Nasal cavity respiratory epithelium epithelial cell of viscerocranial mucosa (primary cell): ENCODE results near the gene ERMAP. TPM values are rescaled to one million over a fixed set of nuclear protein-coding genes. Genes with fewer than 3 reads are reported as not detected.

Experiments
- total RNA-seq: library from RNA; depleted of rRNA; stranded (reverse); fragments of >200 nt; gene quantifications from 2 replicates; pipeline ENCODE4 v1.2.3, GENCODE V29; 2014

The ERMAP gene, protein sequence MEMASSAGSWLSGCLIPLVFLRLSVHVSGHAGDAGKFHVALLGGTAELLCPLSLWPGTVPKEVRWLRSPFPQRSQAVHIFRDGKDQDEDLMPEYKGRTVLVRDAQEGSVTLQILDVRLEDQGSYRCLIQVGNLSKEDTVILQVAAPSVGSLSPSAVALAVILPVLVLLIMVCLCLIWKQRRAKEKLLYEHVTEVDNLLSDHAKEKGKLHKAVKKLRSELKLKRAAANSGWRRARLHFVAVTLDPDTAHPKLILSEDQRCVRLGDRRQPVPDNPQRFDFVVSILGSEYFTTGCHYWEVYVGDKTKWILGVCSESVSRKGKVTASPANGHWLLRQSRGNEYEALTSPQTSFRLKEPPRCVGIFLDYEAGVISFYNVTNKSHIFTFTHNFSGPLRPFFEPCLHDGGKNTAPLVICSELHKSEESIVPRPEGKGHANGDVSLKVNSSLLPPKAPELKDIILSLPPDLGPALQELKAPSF
- 5.8 and 6.4 TPM in 2 replicates for total RNA-seq

DNA sequence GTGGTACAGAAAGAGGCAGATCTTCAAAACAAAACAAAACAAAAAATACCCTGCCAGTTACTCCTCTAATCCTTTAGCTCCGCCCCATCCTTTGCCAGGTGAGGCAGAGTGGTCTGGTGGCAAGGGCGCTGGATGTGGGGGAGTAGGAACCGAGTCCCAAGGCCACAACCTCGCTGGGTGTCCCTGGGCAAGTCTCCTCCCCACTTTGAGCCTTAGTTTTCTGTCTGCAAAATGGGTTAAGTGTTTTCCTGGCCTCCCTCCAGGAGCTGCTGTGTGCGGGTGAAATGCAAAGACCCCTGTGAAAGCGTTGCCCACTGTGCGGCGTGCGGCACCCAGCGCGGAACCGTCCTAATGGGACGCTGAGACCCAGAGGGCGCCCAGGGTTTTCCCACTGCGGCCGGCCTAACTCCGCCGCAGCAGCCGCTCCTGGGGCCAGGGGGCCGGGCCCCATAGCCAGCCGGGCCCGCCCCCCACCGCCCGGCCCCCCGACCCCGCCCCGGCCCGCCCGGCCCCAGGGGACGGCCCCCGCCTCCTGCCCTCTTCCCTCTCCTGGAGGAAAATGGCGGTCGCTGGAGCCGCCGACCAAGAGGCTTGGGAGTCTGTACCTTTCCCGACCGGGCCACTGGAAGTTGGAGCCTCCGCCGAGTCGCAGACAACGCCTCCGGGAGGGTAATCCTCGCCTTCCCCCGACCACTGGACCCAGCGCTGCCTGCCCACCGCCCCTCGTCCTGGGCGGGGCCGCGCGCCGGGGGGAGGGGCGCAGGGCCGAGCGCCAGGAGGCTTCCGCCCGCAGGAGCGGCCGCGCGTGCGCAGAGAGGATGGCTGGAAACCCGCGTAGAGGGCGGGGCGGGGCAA is at the start of gene ERMAP, which contains the start of gene SVBP:
Gene ERMAP (plus strand): TSS at position 538 of the 855 bp plus-strand sequence. CDS start 13,327 bp downstream, outside the sequence.
Gene SVBP (minus strand): TSS at position 813 of the 855 bp plus-strand sequence. CDS start 853 bp downstream, outside the sequence.

GRCh38 chr1:42784946-42785693 is 31.8 kb upstream of the ERMAP start, which contains the start of gene TMEM269:
Gene TMEM269, plus strand, starts transcription at chr1:42784991. Its CDS starts 4,903 bp downstream, at chr1:42789894.

GRCh38 chr1:42846257-42847110 is 29.6 kb downstream of the ERMAP start, which contains the start of gene ZNF691:
Gene ZNF691, plus strand, starts transcription at chr1:42846613. Its CDS starts 3,046 bp downstream, at chr1:42849659.

Other genes starting within 250 kb of the ERMAP start
- gene PPIH, start 158.7 kb upstream of the ERMAP start, total RNA-seq = 20.5 and 28.7 TPM in 2 replicates
- 832 and 1,240 TPM in 2 replicates for gene YBX1, start 134.7 kb upstream of the ERMAP start, total RNA-seq
- 0.07 TPM in 1 of 2 replicates, not detected in the other for gene CLDN19, start 76.9 kb upstream of the ERMAP start, total RNA-seq
- gene P3H1, start 50.1 kb upstream of the ERMAP start, total RNA-seq = 16.1 and 26.2 TPM in 2 replicates
- 4.4 and 4.6 TPM in 2 replicates for gene C1orf50, start 49.9 kb upstream of the ERMAP start, total RNA-seq
- 0.07 and 0.34 TPM in 2 replicates for gene TMEM269, start 32.1 kb upstream of the ERMAP start, total RNA-seq
- gene SVBP, start 275 bp downstream of the ERMAP start, total RNA-seq = 10.7 and 19.8 TPM in 2 replicates
- 4.4 and 7.7 TPM in 2 replicates for gene ZNF691, start 29.5 kb downstream of the ERMAP start, total RNA-seq
- gene SLC2A1, start 141.7 kb downstream of the ERMAP start, total RNA-seq = 757 and 2,909 TPM in 2 replicates